ENCODE results near the gene PALLD. TPM values are rescaled to one million over a fixed set of nuclear protein-coding genes. Genes with fewer than 3 reads are reported as not detected.

PALLD gene
- total RNA-seq, 1 experiment from 2014 or later: 166 TPM

DNA sequence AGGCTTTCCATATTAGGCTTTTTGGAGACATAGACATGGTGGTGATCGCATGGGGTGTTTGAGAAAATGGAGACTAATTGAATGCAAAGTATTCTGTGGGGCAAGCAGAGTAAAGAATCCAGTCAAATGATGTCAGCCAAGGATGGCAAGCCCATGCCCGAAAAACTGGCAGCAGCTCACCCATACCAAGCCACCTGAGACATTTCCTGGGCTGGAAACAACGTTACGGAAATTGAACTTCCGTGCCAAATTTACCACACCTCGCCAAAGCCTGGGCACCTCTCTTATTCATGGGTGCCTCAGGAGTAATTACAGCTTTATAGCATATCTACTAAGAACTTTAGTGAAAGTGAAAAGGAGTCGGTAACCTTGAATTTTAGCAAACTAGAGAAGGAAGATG is 346.8 kb downstream of the PALLD start:
- Histone ChIP-seq H3K9me3 (ENCODE audit: control insufficient read depth in 1 of 2, insufficient read depth in 1 of 2, low read depth in 1 of 2, low read length in 2 of 2) (no peaks in the 10 kb centered on the region), H3K36me3 (ENCODE audit: control insufficient read depth in 1 of 2, insufficient read depth in 2 of 2, low read length in 2 of 2) (no peaks in the 10 kb centered on the region; a peak in 1 of 4 replicates), H3K9me2 (ENCODE audit: insufficient read depth) (no peaks in the 10 kb centered on the region), H3K27ac (ENCODE audit: low read depth, low read length) (no peak overlapping the region), H3K79me2 (ENCODE audit: insufficient read depth, low read length) (peaks cover 98% of the 10 kb centered on the region), H3K4me1 (ENCODE audit: control insufficient read depth in 1 of 2, insufficient read depth in 2 of 2, low read length in 2 of 2) (no peaks in the 10 kb centered on the region), H2AFZ (ENCODE audit: low read depth, low read length, poor library complexity, severe bottlenecking) (no peak overlapping the region), H3K9ac (ENCODE audit: low read length) (no peak overlapping the region), H3K4me2 (ENCODE audit: low read length) (no peak overlapping the region), H3K27me3 (ENCODE audit: insufficient read depth, low read length) (no peaks in the 10 kb centered on the region), H4K20me1 (ENCODE audit: insufficient read depth) (no peaks in the 10 kb centered on the region; the same call in 1 of the 2 replicates), H3K4me3 (replicated peaks in 1 of 2; ENCODE audit: low read depth in 1 of 2, low read length in 2 of 2) (no peak overlapping the region)
- TF ChIP-seq JUND (IDR thresholded peaks at IDR 0.05): no peak
- TF ChIP-seq, protein P1, sequence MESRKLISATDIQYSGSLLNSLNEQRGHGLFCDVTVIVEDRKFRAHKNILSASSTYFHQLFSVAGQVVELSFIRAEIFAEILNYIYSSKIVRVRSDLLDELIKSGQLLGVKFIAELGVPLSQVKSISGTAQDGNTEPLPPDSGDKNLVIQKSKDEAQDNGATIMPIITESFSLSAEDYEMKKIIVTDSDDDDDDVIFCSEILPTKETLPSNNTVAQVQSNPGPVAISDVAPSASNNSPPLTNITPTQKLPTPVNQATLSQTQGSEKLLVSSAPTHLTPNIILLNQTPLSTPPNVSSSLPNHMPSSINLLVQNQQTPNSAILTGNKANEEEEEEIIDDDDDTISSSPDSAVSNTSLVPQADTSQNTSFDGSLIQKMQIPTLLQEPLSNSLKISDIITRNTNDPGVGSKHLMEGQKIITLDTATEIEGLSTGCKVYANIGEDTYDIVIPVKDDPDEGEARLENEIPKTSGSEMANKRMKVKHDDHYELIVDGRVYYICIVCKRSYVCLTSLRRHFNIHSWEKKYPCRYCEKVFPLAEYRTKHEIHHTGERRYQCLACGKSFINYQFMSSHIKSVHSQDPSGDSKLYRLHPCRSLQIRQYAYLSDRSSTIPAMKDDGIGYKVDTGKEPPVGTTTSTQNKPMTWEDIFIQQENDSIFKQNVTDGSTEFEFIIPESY (IDR thresholded peaks at IDR 0.05; ENCODE audit: extremely low read depth, insufficient replicate concordance, low read length): no peak
- TF ChIP-seq ZFX (IDR thresholded peaks at IDR 0.05): no peak
- ATAC-seq: no peak
- no TSS peak for BruUV-seq (replicated peaks)
- no peak for DNase-seq (ENCODE audit: low read depth, low spot score)
- ChIA-PET CTCF (no interaction called here), RAD21 (ENCODE audit: low non-redundant PET in 1 of 2, low total read pairs in 2 of 2, uncharacterized antibody in 2 of 2, unreplicated experiment in 2 of 2) (no interaction called here), POLR2A (no interaction called here)
- intact Hi-C loops (cut with micrococcal nuclease): no loop called here

DNA sequence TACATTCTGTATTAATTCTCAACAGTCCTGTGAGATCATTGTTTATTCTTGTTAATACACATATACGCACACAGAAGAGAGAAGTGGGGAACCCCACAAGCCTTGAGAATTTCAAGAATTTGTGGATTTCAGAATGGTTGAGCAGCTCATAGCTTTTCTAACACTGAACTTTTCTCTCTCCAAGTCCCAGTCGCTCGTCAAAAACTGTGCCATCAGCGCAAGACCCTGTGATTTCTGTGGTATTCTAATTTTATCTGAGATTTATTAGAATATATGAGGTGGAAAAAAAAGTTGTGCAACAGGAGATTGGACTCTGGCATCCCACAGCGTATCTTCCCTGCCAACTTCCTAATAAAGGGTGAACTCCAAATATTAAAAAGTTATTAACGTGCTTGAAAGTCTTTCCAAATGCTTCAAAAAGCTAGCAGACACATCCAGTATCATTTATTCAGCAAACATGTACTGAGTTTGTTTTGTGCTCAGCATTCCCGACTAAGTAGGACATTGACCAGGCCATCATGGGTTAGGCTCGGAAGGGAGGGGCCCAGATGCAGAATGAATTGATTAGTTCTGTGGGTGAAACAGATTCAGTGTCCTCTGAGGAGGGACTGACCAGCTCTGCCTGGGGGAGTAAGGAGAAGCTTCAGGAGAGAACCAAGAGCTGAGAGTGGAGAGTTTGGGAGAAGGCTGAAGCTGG is 347.6 kb downstream of the PALLD start:
- no peak overlapping the region for H3K4me2 ChIP-seq (ENCODE audit: low read length)
- no TSS peak for BruUV-seq (replicated peaks)
- CTCF ChIA-PET: no interaction called here
- H3K9me3 ChIP-seq (ENCODE audit: control insufficient read depth in 1 of 2, insufficient read depth in 1 of 2, low read depth in 1 of 2, low read length in 2 of 2): no peaks in the 10 kb centered on the region
- H2AFZ ChIP-seq (ENCODE audit: low read depth, low read length, poor library complexity, severe bottlenecking): no peak overlapping the region
- ATAC-seq (no peak), DNase-seq (ENCODE audit: low read depth, low spot score) (no peak)
- no peaks in the 10 kb centered on the region for H3K27me3 ChIP-seq (ENCODE audit: insufficient read depth, low read length)
- H3K36me3 ChIP-seq (ENCODE audit: control insufficient read depth in 1 of 2, insufficient read depth in 2 of 2, low read length in 2 of 2): no peaks in the 10 kb centered on the region; a peak in 1 of 4 replicates
- RAD21 ChIA-PET (ENCODE audit: low non-redundant PET in 1 of 2, low total read pairs in 2 of 2, uncharacterized antibody in 2 of 2, unreplicated experiment in 2 of 2): no interaction called here
- POLR2A ChIA-PET: no interaction called here
- H3K79me2 ChIP-seq (ENCODE audit: insufficient read depth, low read length): peaks cover 98% of the 10 kb centered on the region
- no peaks in the 10 kb centered on the region for H3K9me2 ChIP-seq (ENCODE audit: insufficient read depth)
- no peak overlapping the region for H3K9ac ChIP-seq (ENCODE audit: low read length)
- H3K27ac ChIP-seq (ENCODE audit: low read depth, low read length): no peak overlapping the region
- intact Hi-C loops (cut with micrococcal nuclease): no loop called here
- no peak overlapping the region for H3K4me3 ChIP-seq (replicated peaks in 1 of 2; ENCODE audit: low read depth in 1 of 2, low read length in 2 of 2)
- no peaks in the 10 kb centered on the region for H3K4me1 ChIP-seq (ENCODE audit: control insufficient read depth in 1 of 2, insufficient read depth in 2 of 2, low read length in 2 of 2)
- H4K20me1 ChIP-seq (ENCODE audit: insufficient read depth): no peaks in the 10 kb centered on the region; the same call in 1 of the 2 replicates
- TF ChIP-seq RAD21 (IDR thresholded peaks at IDR 0.05; ENCODE audit: low read depth) (no peak), CEBPB (IDR thresholded peaks at IDR 0.05; ENCODE audit: low read depth) (no peak), ZFX (IDR thresholded peaks at IDR 0.05) (no peak), REST (IDR thresholded peaks at IDR 0.05; ENCODE audit: low read depth) (no peak), ZNF274 (IDR thresholded peaks at IDR 0.05; ENCODE audit: low read depth, low read length) (no peak), EZH2phosphoT487 (IDR thresholded peaks at IDR 0.05; ENCODE audit: borderline replicate concordance) (no peak), SRF (IDR thresholded peaks at IDR 0.05; ENCODE audit: low read depth) (no peak), CBX3 (IDR thresholded peaks at IDR 0.05; ENCODE audit: low read depth) (no peak), JUND (IDR thresholded peaks at IDR 0.05) (no peak)
- TF ChIP-seq, protein P2, sequence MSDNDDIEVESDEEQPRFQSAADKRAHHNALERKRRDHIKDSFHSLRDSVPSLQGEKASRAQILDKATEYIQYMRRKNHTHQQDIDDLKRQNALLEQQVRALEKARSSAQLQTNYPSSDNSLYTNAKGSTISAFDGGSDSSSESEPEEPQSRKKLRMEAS (IDR thresholded peaks at IDR 0.05): no peak
- TF ChIP-seq, protein P1 (IDR thresholded peaks at IDR 0.05; ENCODE audit: extremely low read depth, insufficient replicate concordance, low read length): no peak
